ENCODE results near the gene SLC6A7. TPM values are rescaled to one million over a fixed set of nuclear protein-coding genes. Genes with fewer than 3 reads are reported as not detected.

Gene SLC6A7
- total RNA-seq, 1 donor from 2014 or later: not detected

GRCh38 chr5:150174285-150174684 is 15.6 kb upstream of the SLC6A7 start:
- no peak for DNase-seq

- no peak for DNase-seq
Observed at GRCh38 chr5:150175076-150175475, 14.8 kb upstream of the SLC6A7 start.

- DNase-seq: no peak
Observed at GRCh38 chr5:150175536-150175935, 14.3 kb upstream of the SLC6A7 start.

- DNase-seq: no peak
Observed at GRCh38 chr5:150176745-150177477, 13.0 kb upstream of the SLC6A7 start.

GRCh38 chr5:150177721-150178120 is 12.1 kb upstream of the SLC6A7 start:
- DNase-seq: no peak

- no peak for DNase-seq
Observed at GRCh38 chr5:150178262-150178661, 11.6 kb upstream of the SLC6A7 start.

- DNase-seq: no peak
Observed at GRCh38 chr5:150179019-150179620, 10.7 kb upstream of the SLC6A7 start.

- DNase-seq: peak; percentile 71
Observed at GRCh38 chr5:150180241-150181026, 9.4 kb upstream of the SLC6A7 start.

- DNase-seq: no peak
Observed at GRCh38 chr5:150181027-150181426, 8.8 kb upstream of the SLC6A7 start.

- no peak for DNase-seq
Observed at GRCh38 chr5:150181766-150182545, 7.9 kb upstream of the SLC6A7 start.

- DNase-seq: no peak
Observed at GRCh38 chr5:150182774-150183173, 7.1 kb upstream of the SLC6A7 start.

GRCh38 chr5:150183436-150183835 is 6.4 kb upstream of the SLC6A7 start:
- no peak for DNase-seq

GRCh38 chr5:150184006-150184405 is 5.9 kb upstream of the SLC6A7 start:
- DNase-seq: no peak

GRCh38 chr5:150184990-150185912 is 4.6 kb upstream of the SLC6A7 start:
- DNase-seq: no peak

GRCh38 chr5:150186137-150186536 is 3.7 kb upstream of the SLC6A7 start:
- no peak for DNase-seq

GRCh38 chr5:150186897-150187296 is 3.0 kb upstream of the SLC6A7 start:
- DNase-seq: no peak

GRCh38 chr5:150188146-150188842 is 1.6 kb upstream of the SLC6A7 start:
- DNase-seq: peak; percentile 48

- no peak for DNase-seq
Observed at GRCh38 chr5:150189326-150189725, 536 bp upstream of the SLC6A7 start.

- no peak for DNase-seq
Observed at GRCh38 chr5:150190503-150190979, 679 bp downstream of the SLC6A7 start.

GRCh38 chr5:150190987-150191386 is 1.1 kb downstream of the SLC6A7 start:
- no peak for DNase-seq

GRCh38 chr5:150192462-150192861 is 2.6 kb downstream of the SLC6A7 start:
- DNase-seq: no peak
